CD14-positive monocyte (primary cell): ENCODE data around the gene SF3B4. TPM values are rescaled to one million over a fixed set of nuclear protein-coding genes. Genes with fewer than 3 reads are reported as not detected.
A peak's percentile ranks its signal among the peaks of the same experiment; 100 is the strongest.

Experiments used
- DNase-seq, 3 donors: peaks; one replicate each; pipeline ENCODE4 v3.0.0-alpha.2; 2011 to 2022
- H2AFZ ChIP-seq: 2 replicates; pipeline ENCODE4 v1.6.0; 2012; ENCODE audit warnings: mild to moderate bottlenecking, low read depth, low read length, inconsistent platforms; ENCODE audit not compliant: insufficient read depth, poor library complexity, severe bottlenecking
- H3K27ac ChIP-seq, 2 donors: 1 replicate in 1 of 2; 2 replicates in 1 of 2; pipeline ENCODE4 v1.5.1; 2012 to 2013; ENCODE audit warnings: low read length in 2 of 2, control low read depth in 1 of 2, inconsistent platforms in 1 of 2, low read depth in 1 of 2, mild to moderate bottlenecking in 1 of 2
- H3K27me3 ChIP-seq, 2 donors: one replicate each; pipeline versions ENCODE4 v1.6.0 to v1.6.1; 2011 to 2013; ENCODE audit warnings: low read length in 2 of 2; ENCODE audit not compliant: control insufficient read depth in 2 of 2, insufficient read depth in 2 of 2
- H3K36me3 ChIP-seq, 2 donors: replicated peaks in 1 of 2; 1 replicate in 1 of 2; 2 replicates in 1 of 2; pipeline versions ENCODE4 v1.5.1 to v1.6.1; 2012 to 2013; ENCODE audit warnings: low read length in 2 of 2, control low read depth in 1 of 2, inconsistent platforms in 1 of 2, mild to moderate bottlenecking in 1 of 2; ENCODE audit not compliant: insufficient read depth in 2 of 2, control insufficient read depth in 1 of 2
- H3K4me1 ChIP-seq, 2 donors: 1 replicate in 1 of 2; 2 replicates in 1 of 2; pipeline versions ENCODE4 v1.5.1 to v1.6.1; 2012 to 2013; ENCODE audit warnings: low read length in 2 of 2, control low read depth in 1 of 2, inconsistent platforms in 1 of 2, mild to moderate bottlenecking in 1 of 2, moderate library complexity in 1 of 2; ENCODE audit not compliant: insufficient read depth in 2 of 2, control insufficient read depth in 1 of 2
- H3K4me2 ChIP-seq: replicated peaks from 2 replicates; pipeline ENCODE3; 2012; ENCODE audit warnings: low read length, moderate library complexity, mild to moderate bottlenecking; ENCODE audit not compliant: poor library complexity, severe bottlenecking; ENCODE audit errors: extremely low read depth
- H3K4me3 ChIP-seq, 3 experiments: fragments of 200-600 bp in 1 of 3; sonication (generic) in 1 of 3; replicated peaks in 1 of 3; 1 replicate in 2 of 3; 2 replicates in 1 of 3; pipeline ENCODE4 v1.5.1; 2011 to 2013; ENCODE audit warnings: low read length in 3 of 3, mild to moderate bottlenecking in 3 of 3, control low read depth in 2 of 3, low read depth in 2 of 3, inconsistent platforms in 1 of 3, moderate library complexity in 1 of 3
- H3K79me2 ChIP-seq: 2 replicates; pipeline ENCODE4 v1.6.0; 2012; ENCODE audit warnings: mild to moderate bottlenecking, control low read depth, inconsistent platforms, low read length, moderate library complexity; ENCODE audit not compliant: insufficient read depth
- H3K9ac ChIP-seq: 2 replicates; pipeline ENCODE4 v1.6.0; 2017; ENCODE audit warnings: low read length, mild to moderate bottlenecking; ENCODE audit not compliant: insufficient read depth, poor library complexity, severe bottlenecking
- H3K9me3 ChIP-seq, 2 donors: replicated peaks in 1 of 2; 1 replicate in 1 of 2; 2 replicates in 1 of 2; pipeline versions ENCODE4 v1.5.1 to v1.6.1; 2012 to 2013; ENCODE audit warnings: low read length in 2 of 2, control low read depth in 1 of 2; ENCODE audit not compliant: control insufficient read depth in 1 of 2, insufficient read depth in 1 of 2
- H4K20me1 ChIP-seq: 2 replicates; pipeline ENCODE4 v1.6.0; 2012; ENCODE audit warnings: mild to moderate bottlenecking, low read length, control low read depth, moderate library complexity; ENCODE audit not compliant: insufficient read depth
- H3K27ac Mint-ChIP-seq, 7 donors: one replicate each; pipeline ENCODE4 v1.8.0; 2020; ENCODE audit warnings: mild to moderate bottlenecking in 7 of 7, mixed read lengths in 7 of 7, moderate library complexity in 6 of 7, inconsistent platforms in 2 of 7
- H3K27me3 Mint-ChIP-seq, 3 donors: one replicate each; pipeline ENCODE4 v1.8.0; 2021 to 2022; ENCODE audit warnings: low read depth in 3 of 3, mild to moderate bottlenecking in 3 of 3, mixed read lengths in 3 of 3, moderate library complexity in 3 of 3, inconsistent platforms in 1 of 3
- H3K36me3 Mint-ChIP-seq, 2 donors: one replicate each; pipeline ENCODE4 v1.8.0; 2020; ENCODE audit warnings: mixed read lengths in 2 of 2, inconsistent platforms in 1 of 2, mild to moderate bottlenecking in 1 of 2
- H3K4me1 Mint-ChIP-seq: one replicate; pipeline ENCODE4 v1.8.0; 2020; ENCODE audit warnings: mild to moderate bottlenecking, mixed read lengths
- H3K4me3 Mint-ChIP-seq, 2 donors: one replicate each; pipeline ENCODE4 v1.8.0; 2020; ENCODE audit warnings: mild to moderate bottlenecking in 2 of 2, mixed read lengths in 2 of 2, moderate library complexity in 1 of 2
- H3K9me3 Mint-ChIP-seq, 7 donors: one replicate each; pipeline ENCODE4 v1.8.0; 2020 to 2022; ENCODE audit warnings: mixed read lengths in 7 of 7, mild to moderate bottlenecking in 6 of 7, moderate library complexity in 6 of 7, inconsistent platforms in 2 of 7
- CTCF ChIP-seq: fragments of 200-600 bp; IDR thresholded peaks from one replicate; pipeline ENCODE4 v1.8.0; 2022; ENCODE audit warnings: antibody characterized with exemption, mild to moderate bottlenecking
- WGBS: methylation state at CpG from one replicate; pipeline ENCODE4 v1.1.5; 2013; ENCODE audit warnings: missing lambda C conversion rate; ENCODE audit not compliant: insufficient coverage; 5-methylcytosine and 5-hydroxymethylcytosine counted together
- intact Hi-C, 2 donors: fragments of 100-400 bp; cut with micrococcal nuclease; formaldehyde crosslinking; loops; one replicate each; pipeline versions ENCODE4 v1.15.0 to v1.15.1; 2023
- polyA plus RNA-seq, 3 donors: library from polyadenylated mRNA; depleted of rRNA in 1 of 3; unstranded in 2 of 3; stranded (reverse) in 1 of 3; fragments of 300-500 nt in 2 of 3; fragments of >200 nt in 1 of 3; fragmentation: Illumina TruSeq in 2 of 3; gene quantifications; 1 replicate in 2 of 3; 2 replicates in 1 of 3; pipeline ENCODE4 v1.2.3, GENCODE V29; 2012 to 2021

SF3B4 gene
- polyA plus RNA-seq, 3 donors, result 52.2 to 78.6 (median 64.6) TPM

- H3K9me3 Mint-ChIP-seq, result peaks cover 0 to 2% (median 0%) of the 10 kb centered on the region in 7 donors
- intact Hi-C loops, result no loop called here
- peaks cover 46% of the 10 kb centered on the region for H4K20me1 ChIP-seq
- no peak overlapping the region for H3K27ac Mint-ChIP-seq
- peak overlapping the region; percentile 59 to 99 (median 79) for H3K4me3 ChIP-seq
- no CpG with 5 or more reads among the region's 9 CpGs for WGBS
- peaks cover 13% of the 10 kb centered on the region for H3K79me2 ChIP-seq
- H3K9me3 ChIP-seq, result no peaks in the 10 kb centered on the region
- H2AFZ ChIP-seq, result no peak overlapping the region
- H3K27me3 ChIP-seq, result no peaks in the 10 kb centered on the region
- peak; percentile 72 to 84 (median 75) for DNase-seq
- no peaks in the 10 kb centered on the region for H3K36me3 ChIP-seq
- peak overlapping the region; percentile 78 for H3K4me2 ChIP-seq
- peak overlapping the region; percentile 86 for H3K9ac ChIP-seq
- H3K4me1 Mint-ChIP-seq, result peaks cover 7% of the 10 kb centered on the region
- peaks cover 32 to 39% of the 10 kb centered on the region in 2 donors for H3K4me1 ChIP-seq
- H3K36me3 Mint-ChIP-seq, result peaks cover 0 to 3% of the 10 kb centered on the region in 2 donors
- H3K27ac ChIP-seq, result peak overlapping the region; percentile 96 to 97
- H3K4me3 Mint-ChIP-seq, result no peak overlapping the region
- H3K27me3 Mint-ChIP-seq, result peaks cover 0 to 3% (median 0%) of the 10 kb centered on the region in 3 donors
- TF ChIP-seq CTCF, result no peak
These were observed 42.9 kb downstream of the SF3B4 start for GRCh38 chr1:149884433-149885338.

DNA sequence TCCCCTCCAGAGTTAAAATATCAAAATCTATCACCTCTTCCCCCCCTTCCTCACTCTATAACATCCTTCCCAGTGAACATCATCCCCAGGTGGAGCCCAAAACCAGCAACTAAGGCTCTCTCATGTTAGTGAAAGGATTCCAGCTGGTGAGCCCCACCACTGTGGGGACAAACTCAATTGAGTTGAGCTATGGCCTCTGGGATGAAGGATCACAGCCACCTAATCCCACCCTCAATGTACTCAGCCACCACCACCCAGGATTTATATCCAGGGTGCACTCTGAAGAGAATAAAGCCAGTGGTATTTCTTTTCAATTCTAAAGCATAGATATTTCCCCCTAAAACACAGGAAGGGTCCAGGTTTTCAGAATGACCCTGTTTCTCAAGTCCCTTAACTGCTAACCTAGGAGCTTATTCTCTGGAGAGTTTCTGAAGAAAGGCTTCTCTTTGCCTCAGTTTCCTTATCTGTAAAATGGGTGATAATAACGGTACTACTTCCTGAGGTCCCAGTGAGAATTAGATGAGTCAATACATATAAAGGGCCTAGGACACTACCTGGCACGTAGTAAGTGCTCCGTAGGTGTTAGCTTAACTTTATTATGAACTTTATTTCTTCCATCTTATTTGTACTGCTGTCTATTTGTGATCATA lies 43.9 kb downstream of the SF3B4 start:
- peaks cover 28 to 37% of the 10 kb centered on the region in 2 donors for H3K4me1 ChIP-seq
- Mint-ChIP-seq H3K4me1 (peaks cover 4% of the 10 kb centered on the region), H3K27me3 (peaks cover 0 to 2% (median 0%) of the 10 kb centered on the region in 3 donors), H3K9me3 (no peaks in the 10 kb centered on the region), H3K4me3 (peak overlapping the region in 1 of 2 donors; percentile 35), H3K36me3 (peaks cover 0 to 3% of the 10 kb centered on the region in 2 donors), H3K27ac (peak overlapping the region in 2 of 7 donors; percentile 1 to 31)
- H3K79me2 ChIP-seq, result peaks cover 13% of the 10 kb centered on the region
- no CpG with 5 or more reads among the region's 3 CpGs for WGBS
- no peak overlapping the region for H3K9ac ChIP-seq
- DNase-seq, result no peak
- H3K4me2 ChIP-seq, result peak overlapping the region; percentile 78
- no peaks in the 10 kb centered on the region for H3K36me3 ChIP-seq
- no peak overlapping the region for H2AFZ ChIP-seq
- TF ChIP-seq CTCF, result no peak
- no peaks in the 10 kb centered on the region for H3K9me3 ChIP-seq
- intact Hi-C loops, result no loop called here
- H3K27me3 ChIP-seq, result no peaks in the 10 kb centered on the region
- peak overlapping the region in 1 of 2 donors; percentile 97 for H3K27ac ChIP-seq
- H3K4me3 ChIP-seq, result peak overlapping the region in 2 of 3 experiments; percentile 79 to 99
- H4K20me1 ChIP-seq, result peaks cover 47% of the 10 kb centered on the region
